ENCODE measurements around the gene PUDP.
"Not testable (repeated sequence)": the region's sequence is repeated elsewhere in the genome, so short reads cannot be mapped to it uniquely, and the experiment has no call there.

Gene PUDP

DNA sequence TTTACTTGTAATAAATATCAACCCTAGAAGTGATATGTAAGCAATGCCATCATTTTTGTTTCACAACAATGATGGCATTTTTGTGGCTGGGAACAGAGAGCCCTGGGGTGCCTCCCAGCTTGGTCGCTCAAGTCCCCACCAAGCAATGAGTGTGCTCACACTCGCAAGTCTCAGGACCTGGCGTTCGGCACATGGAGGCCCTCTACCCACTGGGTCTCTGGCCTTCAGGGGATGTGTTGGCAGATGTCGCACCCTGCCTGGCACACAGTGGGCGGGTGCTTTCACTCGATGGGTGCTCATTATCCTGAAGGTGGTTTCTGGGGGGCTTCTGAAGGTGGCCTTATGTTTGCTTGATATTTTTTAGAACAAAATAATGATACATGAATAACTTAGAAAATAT is 75.1 kb downstream of the PUDP start:
- DNase-seq, result no peak

DNA sequence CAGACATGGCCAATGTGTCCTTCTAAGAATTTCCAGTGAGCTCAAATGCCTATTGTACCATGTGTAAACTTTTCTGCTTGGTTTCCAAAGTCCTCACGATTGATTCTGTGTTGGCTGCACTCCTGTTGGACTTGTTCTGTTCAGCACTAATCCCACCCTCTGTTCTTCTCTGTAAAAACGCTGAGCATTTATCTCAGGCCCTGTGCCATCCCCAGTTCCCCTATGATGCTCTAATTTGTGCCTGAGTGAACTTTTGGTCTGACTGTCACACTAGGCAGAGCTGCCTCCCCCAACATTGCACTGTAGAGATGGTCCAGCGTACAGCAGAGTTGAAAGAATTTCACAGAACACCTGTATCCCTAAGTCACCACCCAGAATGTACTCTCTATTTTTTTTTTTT is 76.6 kb downstream of the PUDP start:
- no peak for DNase-seq

DNA sequence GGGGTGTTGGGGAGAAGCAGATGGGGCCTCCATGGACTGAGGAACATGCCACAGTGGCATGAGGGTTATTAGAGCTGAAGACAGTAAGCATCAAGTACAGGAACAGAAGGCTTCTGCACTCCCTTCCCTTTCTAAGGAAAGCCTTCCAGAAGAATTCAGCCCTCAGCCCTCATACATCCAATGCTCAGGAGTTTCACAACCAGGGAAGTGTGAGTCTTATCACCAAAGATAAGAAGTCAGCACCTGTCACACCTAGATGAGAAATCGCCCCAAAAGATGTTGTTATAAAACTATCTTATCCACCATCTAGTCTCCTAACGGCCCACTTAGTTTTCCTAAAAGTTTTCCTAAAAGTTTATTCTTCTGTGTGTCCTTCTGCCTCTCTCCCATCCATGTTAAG is 78.4 kb downstream of the PUDP start:
- no peak for DNase-seq

DNA sequence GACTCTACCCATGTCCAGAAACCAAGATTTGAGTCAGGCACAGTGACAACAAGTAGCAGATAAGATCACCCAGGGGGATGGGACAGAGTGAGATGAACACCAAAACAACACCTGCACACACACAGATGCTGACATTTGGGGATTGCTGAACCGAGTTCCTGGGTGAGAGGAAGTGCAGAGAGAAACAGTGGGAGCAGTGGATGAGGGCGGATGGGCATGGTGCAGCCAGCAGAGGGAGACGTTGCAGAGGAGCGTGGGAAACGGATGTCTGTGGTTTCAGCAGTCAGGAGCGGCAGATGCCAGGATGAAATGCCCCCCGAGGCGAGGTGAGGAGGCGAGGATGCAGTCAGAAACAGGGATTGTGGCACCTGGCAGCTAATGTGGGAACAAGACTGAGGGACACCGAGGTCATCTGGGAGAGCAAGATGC is 79.0 kb downstream of the PUDP start:
- DNase-seq, result peak; percentile 23

DNA sequence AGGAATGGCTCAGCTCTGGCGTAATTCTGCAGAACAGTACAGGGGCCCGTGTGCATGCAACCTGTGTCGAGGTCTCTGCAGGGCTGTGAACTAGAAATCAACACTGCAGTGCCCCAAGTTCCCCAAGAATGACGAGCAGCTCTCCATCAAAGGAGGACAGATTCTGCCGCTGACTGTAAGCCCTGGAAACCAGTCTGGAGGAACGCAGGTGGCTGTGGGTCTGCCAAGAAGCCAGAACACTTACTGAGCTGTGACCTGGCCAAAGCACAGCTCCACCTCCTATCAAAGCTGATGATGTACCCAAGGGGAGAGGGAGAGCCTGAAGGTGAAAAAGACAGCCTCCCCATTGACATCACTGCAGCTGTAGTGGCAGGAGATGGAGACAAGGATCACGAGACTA is 80.7 kb downstream of the PUDP start:
- DNase-seq, result no peak

DNA sequence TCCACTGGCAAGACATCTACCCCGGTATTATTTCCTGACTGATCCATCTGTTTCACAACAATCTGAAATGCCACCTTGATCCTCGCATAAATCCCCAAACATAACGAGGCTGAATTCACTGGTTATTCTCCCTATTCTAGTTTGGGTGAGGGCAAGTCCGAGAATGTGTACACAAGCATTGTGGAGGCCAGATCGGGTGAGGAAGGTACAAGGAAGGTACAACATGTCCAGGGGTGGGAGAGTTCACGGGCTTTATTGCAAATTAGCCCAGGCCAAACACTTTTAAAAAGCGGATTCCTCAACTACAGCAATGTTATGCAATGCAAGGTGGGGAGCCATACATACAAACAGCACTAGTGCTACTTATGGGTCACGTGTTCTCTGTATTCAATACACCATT is 82.5 kb downstream of the PUDP start:
- DNase-seq, result no peak

DNA sequence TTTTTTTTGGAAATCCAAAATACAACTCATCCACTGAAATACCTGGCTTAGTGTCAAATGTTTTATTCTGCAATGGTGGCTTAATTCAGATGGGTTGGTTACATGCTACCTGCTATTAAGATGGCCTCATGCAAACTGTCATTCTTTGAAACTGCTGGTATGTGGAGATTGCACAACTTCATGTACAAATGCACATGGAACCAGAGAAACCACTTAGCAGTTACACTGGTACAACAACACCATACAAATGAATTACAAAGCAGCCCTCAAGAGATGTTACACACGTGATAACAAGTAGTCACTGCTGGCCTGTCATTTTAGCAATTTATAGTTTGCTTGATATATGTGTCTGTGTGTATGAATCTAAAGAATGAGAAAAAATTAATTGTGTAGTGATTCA is 85.0 kb downstream of the PUDP start:
- no peak for DNase-seq

DNA sequence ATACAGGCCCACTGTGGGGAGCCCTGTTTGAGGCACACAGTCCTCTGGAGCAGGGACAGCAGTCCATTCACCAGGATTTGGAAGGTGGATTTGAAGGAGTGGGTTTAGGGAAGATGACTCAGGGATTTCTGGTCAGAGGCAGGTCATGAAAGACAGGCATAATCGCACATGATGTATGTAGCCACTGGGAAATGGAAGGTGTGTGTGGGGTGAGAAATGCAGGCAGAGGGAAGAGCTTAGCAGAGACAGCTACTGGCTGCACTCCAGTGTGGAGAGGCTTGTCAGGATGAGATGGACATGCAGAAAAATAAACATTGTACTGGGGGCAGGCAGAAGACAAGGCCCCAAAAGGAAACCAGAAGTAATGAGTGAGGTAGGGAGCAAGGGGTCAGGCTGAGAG is 85.7 kb downstream of the PUDP start:
- no peak for DNase-seq

DNA sequence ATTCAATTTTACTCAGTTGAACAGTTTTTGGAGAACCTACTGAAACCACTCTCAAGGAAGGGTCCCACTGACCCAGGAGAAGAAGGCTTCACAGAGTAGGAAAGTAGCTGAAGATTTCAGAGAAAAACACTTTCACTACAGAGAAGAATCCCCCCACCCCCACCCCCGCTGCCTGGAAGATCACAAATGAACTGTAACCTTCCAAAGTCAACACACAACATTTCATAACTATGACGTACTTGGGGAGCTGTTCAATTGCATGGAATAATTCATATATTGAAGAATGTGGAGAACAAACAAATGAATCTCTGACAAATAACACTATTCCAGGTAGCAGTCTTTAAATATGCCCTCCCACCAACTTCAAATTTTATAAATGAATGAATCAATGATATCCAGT is 86.5 kb downstream of the PUDP start:
- no peak for DNase-seq

DNA sequence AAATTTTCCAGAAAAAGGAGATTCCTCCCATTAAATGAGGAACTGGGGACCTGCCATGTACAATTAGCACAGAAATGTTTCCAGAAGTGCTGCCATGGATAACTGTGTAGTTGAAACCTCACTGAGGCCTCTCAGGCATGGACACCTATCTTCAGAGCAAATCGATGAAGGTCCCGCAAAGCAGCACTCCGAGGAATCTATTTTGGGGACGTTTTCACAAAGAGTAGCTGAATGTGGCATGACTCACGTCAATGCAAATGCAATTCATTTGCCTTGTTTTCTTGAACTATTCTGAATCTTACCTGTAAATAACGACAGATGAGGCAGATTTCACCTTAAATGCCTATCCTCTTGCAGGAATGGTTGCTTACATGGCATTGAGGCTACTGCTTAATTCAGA is 87.5 kb downstream of the PUDP start:
- no peak for DNase-seq

DNA sequence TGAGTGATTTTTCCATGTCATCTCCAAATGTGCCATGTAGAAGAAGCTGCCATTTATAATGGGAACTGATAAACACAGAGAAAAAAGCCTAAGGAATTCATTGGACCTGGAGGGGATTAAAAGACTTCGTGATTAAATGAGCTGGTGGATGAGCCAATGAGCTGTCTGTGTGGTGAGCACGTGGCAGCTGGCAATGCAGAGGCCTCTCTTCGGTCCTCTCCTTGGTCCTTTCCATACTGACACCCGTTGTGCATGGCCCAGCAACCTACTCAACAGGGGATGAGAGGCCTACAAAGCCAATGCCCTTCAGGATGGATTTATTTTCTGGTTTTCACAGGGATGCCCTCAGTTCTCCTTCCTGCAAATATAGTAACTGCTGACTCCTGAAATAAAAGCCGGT is 88.1 kb downstream of the PUDP start:
- DNase-seq, result no peak

DNA sequence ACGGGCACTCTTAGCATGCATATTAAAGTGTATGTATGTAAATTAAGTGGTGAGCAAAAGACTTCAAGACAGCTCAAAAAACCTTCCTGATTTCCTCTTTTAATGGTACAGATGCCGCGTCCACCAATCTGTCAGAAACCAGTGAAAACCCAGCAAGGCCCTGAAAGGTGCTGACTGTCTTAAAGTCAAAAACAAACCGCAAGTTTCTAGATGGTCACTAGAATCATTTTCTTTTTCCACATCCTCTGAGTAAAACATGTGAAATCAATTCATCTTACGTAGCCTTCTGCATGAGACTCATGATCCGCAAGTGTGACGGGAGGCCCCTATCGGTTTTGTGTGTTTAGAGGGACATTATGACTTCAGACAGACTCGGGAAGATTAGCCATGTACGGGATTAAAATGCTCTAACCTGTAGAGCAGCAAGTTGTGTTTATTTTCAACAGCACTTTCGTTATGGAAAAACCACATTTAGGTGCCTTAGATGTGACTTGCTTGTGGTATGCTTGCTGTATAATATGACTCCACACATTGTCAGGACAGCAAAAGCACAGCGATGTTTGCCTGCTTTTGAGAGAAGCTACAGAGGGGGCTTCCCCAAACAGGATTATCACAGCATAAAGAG is 88.6 kb downstream of the PUDP start:
- no peak for DNase-seq

DNA sequence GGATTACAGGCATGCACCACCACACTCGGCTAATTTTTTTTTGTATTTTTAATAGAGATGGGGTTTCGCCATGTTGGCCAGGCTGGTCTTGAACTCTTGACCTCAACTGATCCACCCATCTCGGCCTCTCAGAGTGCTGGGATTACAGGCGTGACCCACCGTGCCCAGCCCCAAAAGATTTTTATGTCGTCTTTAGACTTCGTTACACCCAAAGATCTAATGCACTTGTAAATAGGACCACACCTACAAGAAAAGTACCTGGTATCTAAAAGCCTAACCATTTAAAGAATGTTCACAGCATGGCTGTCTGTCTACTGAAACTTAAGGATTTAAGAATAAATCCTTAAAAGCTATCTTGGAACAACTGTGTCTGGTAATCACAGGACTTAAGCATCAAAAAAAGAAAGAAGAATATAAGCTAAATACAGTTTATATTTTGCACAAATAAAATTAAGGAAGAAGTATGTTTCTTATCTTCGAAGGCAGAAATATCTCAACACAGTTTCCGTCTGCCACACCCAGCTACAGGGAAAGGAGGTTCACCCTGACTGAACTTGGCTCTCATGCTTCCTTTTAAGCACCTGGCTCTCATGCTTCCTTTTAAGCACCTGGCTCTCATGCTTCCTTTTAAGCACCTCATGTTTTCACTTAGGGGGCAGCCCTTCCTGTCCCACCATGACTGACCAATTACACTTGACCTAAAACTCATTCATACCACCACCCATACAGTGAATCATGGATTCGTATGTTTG is 92.4 kb downstream of the PUDP start:
- DNase-seq, result no peak

DNA sequence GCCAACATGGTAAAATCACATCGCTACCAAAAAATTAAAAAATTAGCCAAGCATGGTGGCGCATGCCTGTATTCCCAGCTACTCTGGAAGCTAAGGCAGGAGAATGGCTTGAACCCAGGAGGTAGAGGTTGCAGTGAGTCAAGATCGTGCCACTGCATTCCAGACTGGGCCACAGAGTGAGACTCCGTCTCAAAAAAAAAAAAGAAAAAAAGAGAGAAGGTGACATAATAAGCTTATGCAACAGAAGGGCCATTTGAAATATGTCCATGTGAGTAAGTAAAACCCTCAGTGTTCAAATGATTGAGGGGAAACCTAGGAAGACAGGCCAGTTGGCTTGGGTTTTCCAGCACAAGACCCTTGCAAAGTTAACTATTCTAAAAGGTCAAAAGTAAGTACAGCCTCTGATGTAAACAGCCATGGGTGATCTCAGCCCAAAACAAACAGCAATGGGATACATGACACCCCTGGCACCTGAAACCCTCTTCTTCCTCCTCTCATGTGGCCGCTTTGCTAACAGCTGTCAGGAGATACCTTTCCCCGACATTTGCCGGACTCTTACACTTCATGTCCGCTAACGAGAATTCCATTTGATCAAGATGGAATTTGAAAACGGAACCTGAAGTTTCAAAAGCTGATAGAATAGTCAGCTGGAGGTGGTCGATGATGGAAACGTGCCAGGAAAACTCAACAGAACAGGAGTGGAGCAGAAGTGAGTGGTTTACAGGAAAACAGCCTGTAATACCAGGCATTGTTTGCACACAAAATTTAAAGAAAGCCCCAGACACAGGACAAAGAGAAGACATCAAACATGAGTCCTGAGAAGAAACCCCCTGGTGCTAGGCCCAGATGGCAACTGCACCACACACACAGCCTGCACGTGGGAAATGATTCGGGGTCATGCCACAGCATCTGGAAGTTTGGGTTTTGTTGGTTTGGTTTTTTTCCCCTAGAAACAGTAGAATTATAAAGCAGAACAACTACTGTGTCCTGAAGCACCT is 93.4 kb downstream of the PUDP start:
- DNase-seq, result no peak

DNA sequence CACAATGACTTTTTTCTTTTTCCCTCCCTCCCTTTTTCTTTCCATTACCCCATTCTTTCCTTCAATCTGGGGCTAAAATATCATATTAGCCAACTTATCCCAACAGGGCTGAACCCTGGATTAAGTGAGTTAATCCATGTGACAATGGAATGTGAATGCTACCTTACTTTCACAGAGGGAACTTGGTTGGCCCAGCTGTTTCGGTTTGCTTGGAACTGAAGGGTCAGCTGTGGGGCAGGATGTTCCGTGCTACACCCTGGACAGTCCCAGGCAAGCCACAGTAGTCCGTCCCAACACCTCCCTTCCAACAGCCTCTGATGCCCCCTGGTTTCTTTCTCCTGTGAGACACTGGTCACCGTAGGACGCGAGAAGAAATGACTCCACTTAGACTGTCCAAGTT is 95.4 kb downstream of the PUDP start:
- DNase-seq, result no peak

DNA sequence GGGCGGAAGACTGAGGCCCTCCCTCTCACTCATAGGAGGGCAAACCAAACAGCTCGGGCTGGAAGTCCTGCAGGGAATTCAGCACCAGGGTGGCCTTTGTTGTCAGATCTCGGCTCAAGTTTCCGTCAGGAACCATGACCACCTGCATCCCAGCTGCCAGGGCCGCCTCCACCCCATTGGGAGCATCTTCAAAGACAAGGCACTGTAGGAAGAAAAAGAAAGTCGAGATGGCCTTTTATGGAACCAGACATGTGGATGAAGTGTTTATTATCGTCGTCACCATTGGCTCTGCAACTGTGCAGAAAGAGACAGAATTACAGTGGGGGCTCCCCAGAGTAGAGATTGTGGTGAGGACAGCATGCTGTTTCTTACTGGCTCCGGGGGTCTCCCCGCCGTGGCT is 97.7 kb downstream of the PUDP start:
- no peak for DNase-seq

DNA sequence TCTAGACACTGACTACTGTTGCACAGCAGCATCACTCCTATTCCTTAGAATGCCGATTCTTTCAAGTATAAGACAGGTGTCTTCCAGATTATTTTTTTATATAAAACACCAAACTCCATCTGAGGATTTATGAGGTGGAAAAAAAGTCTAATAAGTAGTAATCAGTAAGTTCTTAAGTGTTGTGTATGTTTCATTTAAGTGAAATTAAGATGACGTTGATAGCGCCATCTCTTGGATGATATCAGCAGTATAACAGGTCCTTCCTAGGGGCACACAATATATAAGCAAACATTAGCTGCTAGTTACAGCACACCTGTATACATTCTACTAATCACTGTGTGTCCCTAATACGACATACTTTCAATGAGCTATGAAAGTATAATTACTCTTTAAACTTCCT is 100.0 kb downstream of the PUDP start:
- no peak for DNase-seq

DNA sequence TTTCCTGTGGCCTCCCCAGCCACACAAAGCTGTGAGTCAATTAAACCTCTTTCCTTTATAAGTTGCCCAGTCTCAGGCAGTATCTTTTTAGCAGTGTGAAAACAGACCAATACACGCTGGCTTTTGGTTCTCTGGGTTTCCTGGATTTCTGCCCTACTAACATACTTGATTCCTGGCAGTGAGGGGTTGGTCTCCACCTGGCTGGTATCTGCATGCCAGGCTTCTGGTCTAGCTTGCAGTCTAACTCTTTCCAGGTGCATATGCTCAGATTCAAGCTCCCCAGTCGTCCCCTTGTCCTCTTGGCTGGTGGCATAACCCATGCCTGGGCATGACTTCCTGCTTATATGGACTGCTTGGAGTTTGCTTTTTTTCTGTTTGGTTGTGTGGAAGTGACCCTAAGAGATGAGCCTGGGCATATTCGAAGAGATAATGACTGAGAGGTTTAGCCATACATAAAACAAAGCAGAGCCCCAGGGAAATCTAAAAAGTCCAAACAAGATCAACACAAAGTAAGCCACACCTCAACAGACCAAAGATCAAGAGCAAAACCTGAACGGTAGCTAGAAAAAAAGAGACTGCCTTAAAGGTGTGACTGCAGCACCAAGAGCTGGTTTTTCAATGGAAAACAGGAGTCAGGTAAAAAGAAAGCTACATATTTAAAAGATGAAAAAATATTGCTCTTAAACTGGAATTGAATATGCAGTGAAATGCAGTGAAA is 102.6 kb downstream of the PUDP start:
- DNase-seq, result no peak

DNA sequence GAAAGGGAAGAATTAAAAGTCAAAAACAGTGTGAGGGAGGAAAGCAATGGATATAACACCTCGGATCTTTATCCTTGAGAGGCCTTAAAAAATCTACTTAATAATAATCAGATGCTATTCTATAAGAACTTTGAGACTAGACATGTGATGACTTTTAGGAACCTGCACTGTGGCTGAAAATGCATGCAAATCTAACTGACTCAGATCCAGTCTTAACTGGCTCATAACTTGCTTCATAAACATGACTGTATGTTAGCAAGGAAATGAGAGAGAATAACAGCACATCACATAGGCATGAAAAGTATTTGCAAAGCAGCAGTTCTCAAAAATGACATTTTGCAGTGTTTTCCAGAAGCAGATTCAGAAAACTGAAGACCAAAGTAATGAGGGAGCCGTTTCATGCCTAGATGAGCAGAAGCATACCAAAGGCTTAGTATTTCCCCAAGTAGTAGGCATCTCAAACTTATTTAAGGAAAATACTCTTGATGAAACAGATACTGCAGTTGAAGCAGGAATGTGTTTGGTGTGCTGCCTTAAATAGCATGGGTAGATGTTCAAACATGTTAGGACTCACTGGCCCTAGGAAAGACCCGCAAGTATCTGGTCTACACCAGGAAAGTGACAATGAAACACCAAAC is 104.0 kb downstream of the PUDP start:
- DNase-seq, result not testable (repeated sequence)

DNA sequence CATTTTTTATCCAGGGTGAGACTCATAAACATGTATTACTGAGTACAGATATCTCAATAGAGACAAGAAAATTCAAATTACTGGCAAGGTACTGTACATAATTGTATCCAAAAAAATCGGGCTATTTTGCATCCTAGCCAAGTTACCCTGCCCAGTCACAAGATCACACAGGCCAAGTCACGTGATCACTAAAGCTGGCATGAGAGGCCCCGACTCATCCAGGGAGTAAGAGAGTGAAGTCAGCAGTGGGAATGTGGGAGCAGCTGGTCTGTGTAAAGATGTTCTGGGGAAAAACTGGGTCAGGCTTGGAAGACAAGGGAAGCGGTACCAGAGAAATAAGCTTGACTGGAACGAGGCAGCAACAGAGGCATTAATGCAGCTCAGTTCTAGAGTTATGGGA is 119.7 kb downstream of the PUDP start:
- no peak for DNase-seq

DNA sequence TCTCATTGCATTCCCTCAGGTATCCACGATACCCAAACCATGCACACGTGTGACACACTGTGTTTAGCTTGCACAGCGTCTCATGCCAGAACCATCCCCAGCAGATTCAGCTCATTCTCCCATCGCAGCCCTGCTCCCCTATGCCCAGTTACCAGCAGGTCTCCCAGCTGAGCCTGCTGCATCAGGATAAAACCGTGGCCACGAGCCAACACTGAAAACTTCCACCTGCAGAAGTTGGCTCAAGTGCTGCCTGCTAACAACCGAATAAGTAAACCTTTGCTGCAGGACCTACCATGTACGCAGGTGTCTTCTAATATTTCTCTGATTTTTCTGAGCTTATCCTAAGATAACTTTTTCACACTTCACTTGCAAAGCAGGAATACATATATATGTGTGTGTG is 120.9 kb downstream of the PUDP start:
- DNase-seq, result no peak

DNA sequence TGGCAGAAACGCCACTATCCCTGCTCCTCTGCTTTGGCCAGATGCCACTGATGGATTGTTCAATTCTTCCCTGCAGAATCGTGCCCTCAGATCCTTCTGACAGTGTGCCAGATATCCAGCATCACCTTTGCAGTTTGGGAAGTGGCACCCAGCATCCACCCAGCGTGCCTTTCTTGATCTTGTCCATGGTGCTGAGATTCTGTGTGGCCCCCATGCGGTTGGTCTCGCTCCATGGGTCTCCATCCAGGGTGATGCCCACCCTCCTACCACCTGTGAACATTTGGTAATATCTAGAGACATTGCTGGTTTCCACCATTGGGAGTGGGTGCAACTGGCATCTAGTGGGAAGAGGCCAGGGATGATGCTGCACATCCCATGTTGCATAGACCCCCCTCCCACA is 121.6 kb downstream of the PUDP start:
- DNase-seq, result not testable (repeated sequence)

DNA sequence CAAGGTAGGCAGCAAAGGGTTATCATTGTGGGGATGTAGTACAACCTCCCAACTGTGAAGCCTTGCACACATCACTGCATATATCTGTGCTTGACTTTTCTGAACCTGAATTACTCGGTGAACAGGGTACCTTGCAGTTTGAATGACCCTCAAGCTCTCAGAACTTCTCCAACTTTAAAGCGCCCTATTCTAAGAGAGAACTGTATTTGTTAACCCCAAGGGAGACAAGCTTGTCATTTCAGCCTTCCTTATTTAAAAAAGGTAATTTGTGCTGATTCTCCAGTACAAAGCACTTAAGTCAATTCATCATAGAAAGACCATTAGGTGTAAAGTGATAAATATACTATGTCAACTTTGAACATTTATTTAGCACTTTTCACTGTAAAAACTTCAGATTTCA is 122.5 kb downstream of the PUDP start:
- DNase-seq, result no peak
